Lung (tissue), 12 donors: ENCODE data around the gene TMA7B. TPM values are rescaled to one million over a fixed set of nuclear protein-coding genes. Genes with fewer than 3 reads are reported as not detected.

Experiments
- ATAC-seq: fragments of 200-7000 bp; cut with Tn5 transposase; one replicate; pipeline ENCODE4 v1.9.1; 2020; ENCODE audit warnings: moderate number of reproducible peaks; ENCODE audit not compliant: insufficient read depth, low FRiP score
- DNase-seq, 3 donors: peaks; one replicate each; pipeline ENCODE4 v3.0.0-alpha.2; 2013 to 2017
- H3K27ac ChIP-seq, 2 donors: one replicate each; pipeline ENCODE4 v1.5.1; 2013; ENCODE audit warnings: mild to moderate bottlenecking in 2 of 2, moderate library complexity in 2 of 2, control low read depth in 1 of 2, inconsistent platforms in 1 of 2, low read depth in 1 of 2, low read length in 1 of 2
- H3K27me3 ChIP-seq, 3 donors: one replicate each; pipeline ENCODE4 v1.5.1; 2013; ENCODE audit warnings: low read length in 2 of 3; ENCODE audit not compliant: control insufficient read depth in 3 of 3, insufficient read depth in 3 of 3
- H3K36me3 ChIP-seq, 4 donors: one replicate each; pipeline ENCODE4 v1.5.1; 2013; ENCODE audit warnings: low read length in 4 of 4, mild to moderate bottlenecking in 1 of 4, moderate library complexity in 1 of 4; ENCODE audit not compliant: control insufficient read depth in 4 of 4, insufficient read depth in 4 of 4
- H3K4me1 ChIP-seq, 5 donors: one replicate each; pipeline ENCODE4 v1.5.1; 2013; ENCODE audit warnings: low read length in 5 of 5, mild to moderate bottlenecking in 2 of 5, moderate library complexity in 1 of 5; ENCODE audit not compliant: control insufficient read depth in 5 of 5, insufficient read depth in 5 of 5
- H3K4me3 ChIP-seq: one replicate; pipeline ENCODE4 v1.5.1; 2013; ENCODE audit warnings: mild to moderate bottlenecking, control low read depth, moderate library complexity
- H3K9ac ChIP-seq, 2 donors: one replicate each; pipeline ENCODE4 v1.5.1; 2013; ENCODE audit warnings: low read length in 2 of 2, control low read depth in 1 of 2; ENCODE audit not compliant: insufficient read depth in 1 of 2
- H3K9me3 ChIP-seq, 4 donors: one replicate each; pipeline ENCODE4 v1.5.1; 2013; ENCODE audit warnings: low read length in 3 of 4, mild to moderate bottlenecking in 1 of 4, moderate library complexity in 1 of 4; ENCODE audit not compliant: control insufficient read depth in 4 of 4, insufficient read depth in 3 of 4
- WGBS, 2 donors: extraction: QIAGEN DNeasy Blood & Tissue Kit; methylation state at CpG; one replicate each; pipeline ENCODE4 v1.1.7; 2013; 5-methylcytosine and 5-hydroxymethylcytosine counted together
- polyA plus RNA-seq, 2 donors: library from polyadenylated mRNA; stranded (reverse); fragments of 200-250 nt; gene quantifications; one replicate each; pipeline ENCODE4 v1.2.1, GENCODE V29; 2013
- total RNA-seq, 2 donors: library from RNA; depleted of rRNA in 1 of 2; stranded (reverse); fragments of >200 nt in 1 of 2; gene quantifications; one replicate each; pipeline ENCODE4 v1.2.1, GENCODE V29; 2014 to 2021
- TF ChIP-seq, protein P1 (sequence below): IDR thresholded peaks from 2 replicates; pipeline ENCODE4 v1.5.1; 2012; ENCODE audit warnings: mild to moderate bottlenecking; ENCODE audit errors: control extremely low read depth, extremely low read depth
- donor health status: control.
- donor health status: control.
- donor health status: Bipolar disorder and iron deficiency.
- donor health status: healthy.
- donor health status: DM: yes; HTN: yes; CAD: no.

The TMA7B gene
- total and polyA plus RNA-seq, 4 donors = 0.31 to 0.57 (median 0.38) TPM

DNA sequence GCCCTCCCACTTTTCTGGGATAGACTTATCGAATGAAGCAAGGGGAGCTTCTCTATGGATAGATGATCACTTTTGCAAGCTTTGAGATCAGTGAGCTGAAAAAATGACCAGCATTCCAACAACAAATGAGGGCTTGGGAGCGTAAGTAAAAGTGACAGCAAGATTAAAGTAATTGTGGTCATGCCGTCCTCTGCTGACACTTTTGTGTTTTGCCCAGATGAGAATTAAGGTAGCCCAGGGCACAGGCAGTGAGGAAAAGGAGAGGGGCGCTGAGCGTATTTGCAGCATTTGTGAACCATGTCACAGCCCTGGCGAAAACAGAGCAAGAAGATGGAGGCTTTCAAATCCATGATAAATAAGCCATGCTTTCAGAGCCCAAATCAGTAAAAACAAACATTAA lies 24.6 kb upstream of the TMA7B start:
- no peak for ATAC-seq
- Histone ChIP-seq H3K27me3 (peaks cover 0 to 41% (median 10%) of the 10 kb centered on the region in 3 donors), H3K36me3 (no peaks in the 10 kb centered on the region)

DNA sequence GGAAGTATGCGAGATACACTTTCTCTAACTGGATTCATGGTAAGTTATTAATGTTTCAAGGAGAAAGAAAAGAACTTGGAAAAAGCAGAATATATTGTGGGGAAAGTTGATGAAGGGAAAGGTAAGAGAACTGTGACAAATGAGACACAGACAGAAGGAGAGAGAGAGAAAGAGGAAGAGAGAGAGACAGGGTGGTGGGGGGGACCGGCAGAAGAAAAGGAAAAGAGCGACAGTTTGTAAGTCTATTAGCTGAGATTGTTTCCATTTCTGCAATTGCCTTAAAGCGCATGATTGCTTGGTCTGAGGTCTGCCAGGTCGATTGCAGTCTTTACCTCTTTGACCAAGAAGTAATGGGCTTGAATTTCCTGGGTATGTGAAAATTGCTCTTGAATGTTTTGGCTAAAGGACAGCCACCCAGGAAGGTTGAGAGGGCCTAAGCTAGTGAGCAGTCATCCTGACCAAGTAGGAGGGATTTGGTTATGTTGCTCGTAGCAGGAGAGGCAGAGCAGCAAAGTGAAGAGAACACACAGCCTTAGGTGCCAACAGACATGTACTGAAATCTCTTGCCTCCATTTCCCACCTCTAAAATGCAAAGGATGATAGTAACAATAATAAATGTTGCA lies 23.6 kb upstream of the TMA7B start:
- Histone ChIP-seq H3K4me1 (no peaks in the 10 kb centered on the region), H3K27ac (no peak overlapping the region), H3K4me3 (no peak overlapping the region), H3K9me3 (no peaks in the 10 kb centered on the region), H3K9ac (no peak overlapping the region), H3K36me3 (no peaks in the 10 kb centered on the region), H3K27me3 (peaks cover 0 to 35% (median 10%) of the 10 kb centered on the region in 3 donors)
- TF ChIP-seq, protein P1, sequence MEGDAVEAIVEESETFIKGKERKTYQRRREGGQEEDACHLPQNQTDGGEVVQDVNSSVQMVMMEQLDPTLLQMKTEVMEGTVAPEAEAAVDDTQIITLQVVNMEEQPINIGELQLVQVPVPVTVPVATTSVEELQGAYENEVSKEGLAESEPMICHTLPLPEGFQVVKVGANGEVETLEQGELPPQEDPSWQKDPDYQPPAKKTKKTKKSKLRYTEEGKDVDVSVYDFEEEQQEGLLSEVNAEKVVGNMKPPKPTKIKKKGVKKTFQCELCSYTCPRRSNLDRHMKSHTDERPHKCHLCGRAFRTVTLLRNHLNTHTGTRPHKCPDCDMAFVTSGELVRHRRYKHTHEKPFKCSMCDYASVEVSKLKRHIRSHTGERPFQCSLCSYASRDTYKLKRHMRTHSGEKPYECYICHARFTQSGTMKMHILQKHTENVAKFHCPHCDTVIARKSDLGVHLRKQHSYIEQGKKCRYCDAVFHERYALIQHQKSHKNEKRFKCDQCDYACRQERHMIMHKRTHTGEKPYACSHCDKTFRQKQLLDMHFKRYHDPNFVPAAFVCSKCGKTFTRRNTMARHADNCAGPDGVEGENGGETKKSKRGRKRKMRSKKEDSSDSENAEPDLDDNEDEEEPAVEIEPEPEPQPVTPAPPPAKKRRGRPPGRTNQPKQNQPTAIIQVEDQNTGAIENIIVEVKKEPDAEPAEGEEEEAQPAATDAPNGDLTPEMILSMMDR = no peak
- WGBS, 2 donors = 53 to 64% methylated on average over 6 of the region's 6 CpGs
- ATAC-seq (no peak), DNase-seq (no peak)

More for the DNA sequence above, 24.6 kb upstream of the TMA7B start:
- H3K9ac ChIP-seq = no peak overlapping the region
- 65 to 72% methylated on average over 6 of the region's 6 CpGs for WGBS, 2 donors
- DNase-seq = no peak
- TF ChIP-seq, protein P1 = no peak
- no peaks in the 10 kb centered on the region for H3K9me3 ChIP-seq
- no peaks in the 10 kb centered on the region for H3K4me1 ChIP-seq
- H3K4me3 ChIP-seq = no peak overlapping the region
- no peak overlapping the region for H3K27ac ChIP-seq

DNA sequence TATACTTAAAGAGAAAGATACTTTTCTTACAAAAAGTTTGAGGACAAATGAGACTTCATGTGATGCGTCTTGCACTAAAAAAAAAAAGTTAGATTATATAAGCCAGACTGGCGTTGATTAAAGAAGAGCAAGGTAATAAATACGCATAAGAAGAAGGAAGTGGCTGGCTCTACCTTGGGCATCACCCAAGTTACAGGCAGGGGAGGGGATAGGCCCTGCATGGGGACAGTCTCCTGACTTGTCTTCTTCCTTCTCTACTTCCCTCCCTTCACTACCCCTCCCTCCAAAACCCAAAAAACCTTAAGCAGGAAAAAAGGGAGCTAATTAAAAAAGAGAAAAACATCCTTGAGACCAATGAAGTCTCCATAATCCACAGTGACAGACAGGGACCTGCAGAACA lies 22.3 kb upstream of the TMA7B start:
- Histone ChIP-seq H3K4me1 (no peaks in the 10 kb centered on the region), H3K36me3 (no peaks in the 10 kb centered on the region), H3K4me3 (no peak overlapping the region), H3K27me3 (peaks cover 0 to 35% (median 10%) of the 10 kb centered on the region in 3 donors), H3K9ac (no peak overlapping the region), H3K27ac (no peak overlapping the region), H3K9me3 (no peaks in the 10 kb centered on the region)
- no peak for ATAC-seq
- TF ChIP-seq, protein P1 = no peak
- WGBS, 2 donors = 64 to 74% methylated on average over 3 of the region's 3 CpGs
- DNase-seq = no peak
